Stimulated activated CD4-positive, alpha-beta T cell treated with anti-CD3 and anti-CD28 coated beads, Interleukin-15, amount 100 ng/mL, for 1 hour (primary cell): Measurements from ENCODE around the gene UQCRC2.
"Not testable (repeated sequence)": the region's sequence is repeated elsewhere in the genome, so short reads cannot be mapped to it uniquely, and the experiment has no call there.

ENCODE experiments used
- DNase-seq, 2 donors: peaks; one replicate each; pipeline ENCODE4 v3.0.0-alpha.2; 2020; ENCODE audit warnings: low read depth in 1 of 2, low spot score in 1 of 2

UQCRC2 gene

GRCh38 chr16:22008215-22009059 lies 55.3 kb downstream of the UQCRC2 start:
- DNase-seq = no peak

- DNase-seq = no peak
These were observed 57.7 kb downstream of the UQCRC2 start for GRCh38 chr16:22010902-22011301.

GRCh38 chr16:22012241-22012640 lies 59.1 kb downstream of the UQCRC2 start:
- no peak for DNase-seq

- DNase-seq = no peak
These were observed 60.3 kb downstream of the UQCRC2 start for GRCh38 chr16:22013486-22013885.

- no peak for DNase-seq
These were observed 61.2 kb downstream of the UQCRC2 start for GRCh38 chr16:22014271-22014873.

GRCh38 chr16:22016927-22017326 lies 63.8 kb downstream of the UQCRC2 start:
- no peak for DNase-seq

- DNase-seq = no peak
These were observed 65.4 kb downstream of the UQCRC2 start for GRCh38 chr16:22018559-22018958.

- no peak for DNase-seq
These were observed 69.0 kb downstream of the UQCRC2 start for GRCh38 chr16:22022151-22022550.

- DNase-seq = no peak
These were observed 70.3 kb downstream of the UQCRC2 start for GRCh38 chr16:22023505-22023904.

GRCh38 chr16:22024785-22025184 lies 71.6 kb downstream of the UQCRC2 start:
- not testable (repeated sequence) for DNase-seq

GRCh38 chr16:22027633-22028032 lies 74.5 kb downstream of the UQCRC2 start:
- DNase-seq = no peak

- no peak for DNase-seq
These were observed 76.5 kb downstream of the UQCRC2 start for GRCh38 chr16:22029632-22030031.

GRCh38 chr16:22030087-22030812 lies 77.1 kb downstream of the UQCRC2 start:
- DNase-seq = no peak

- DNase-seq = no peak
These were observed 78.4 kb downstream of the UQCRC2 start for GRCh38 chr16:22031483-22032083.
